Measurements from ENCODE around the gene NSMCE1. TPM values are rescaled to one million over a fixed set of nuclear protein-coding genes. Genes with fewer than 3 reads are reported as not detected.
"Not testable (repeated sequence)": the region's sequence is repeated elsewhere in the genome, so short reads cannot be mapped to it uniquely, and the experiment has no call there.

Gene NSMCE1
- total RNA-seq, 4 donors from 2014 or later: 22.4 to 92.4 (median 29.5) TPM

GRCh38 chr16:27202923-27203506 is 65.6 kb downstream of the NSMCE1 start:
- Histone ChIP-seq H3K9me3 (no peaks in the 10 kb centered on the region), H3K27me3 (no peaks in the 10 kb centered on the region), H3K27ac (peak overlapping the region; percentile 94 to 99 (median 98)), H3K4me1 (peaks cover 8 to 28% (median 11%) of the 10 kb centered on the region in 3 donors), H3K36me3 (no peaks in the 10 kb centered on the region), H3K4me3 (peak overlapping the region; percentile 60 to 85 (median 78))
- intact Hi-C loops (cut with DNase I): no loop called here
- 31 to 39% methylated on average over 12 to 17 of the region's 19 CpGs for WGBS, 2 donors
- peak; percentile 83 for DNase-seq
- peak in 1 of 6 experiments; percentile 4 for TF ChIP-seq CTCF (IDR thresholded peaks at IDR 0.05)
- no peak for TF ChIP-seq POLR2A (IDR thresholded peaks at IDR 0.05)

GRCh38 chr16:27200914-27201313 is 67.7 kb downstream of the NSMCE1 start:
- peaks cover 8 to 28% (median 11%) of the 10 kb centered on the region in 3 donors for H3K4me1 ChIP-seq
- H3K36me3 ChIP-seq; DNase-seq; intact Hi-C loops (cut with DNase I); H3K27ac ChIP-seq; H3K9me3 ChIP-seq; H3K4me3 ChIP-seq: not testable (repeated sequence)
- 86 to 88% methylated on average over 3 of the region's 3 CpGs for WGBS, 2 donors
- peaks cover 0 to 11% (median 0%) of the 10 kb centered on the region in 4 donors for H3K27me3 ChIP-seq

- Histone ChIP-seq H3K9me3 (no peaks in the 10 kb centered on the region), H3K27me3 (peaks cover 0 to 11% (median 0%) of the 10 kb centered on the region in 4 donors), H3K36me3 (no peaks in the 10 kb centered on the region), H3K4me3 (no peak overlapping the region), H3K4me1 (peaks cover 8 to 23% (median 9%) of the 10 kb centered on the region in 3 donors), H3K27ac (peak overlapping the region in 2 of 4 donors; percentile 52 to 70)
- DNase-seq: no peak
- intact Hi-C loops (cut with DNase I): no loop called here
- TF ChIP-seq POLR2A (IDR thresholded peaks at IDR 0.05): no peak
- WGBS, 2 donors: 40 to 57% methylated on average over 1 of the region's 1 CpG
These were observed 68.8 kb downstream of the NSMCE1 start for GRCh38 chr16:27199736-27200135.

GRCh38 chr16:27199235-27199586 is 69.4 kb downstream of the NSMCE1 start:
- Histone ChIP-seq H3K4me1 (peaks cover 4 to 17% (median 4%) of the 10 kb centered on the region in 3 donors), H3K9me3 (no peaks in the 10 kb centered on the region), H3K27me3 (peaks cover 0 to 11% (median 0%) of the 10 kb centered on the region in 4 donors), H3K36me3 (no peaks in the 10 kb centered on the region), H3K4me3 (no peak overlapping the region), H3K27ac (no peak overlapping the region)
- TF ChIP-seq POLR2A (IDR thresholded peaks at IDR 0.05): no peak
- TF ChIP-seq CTCF (IDR thresholded peaks at IDR 0.05): no peak
- WGBS, 2 donors: 74 to 92% methylated on average over 3 of the region's 3 CpGs
- intact Hi-C loops (cut with DNase I): no loop called here
- DNase-seq: no peak

GRCh38 chr16:27198451-27199234 is 69.9 kb downstream of the NSMCE1 start:
- Histone ChIP-seq H3K9me3 (no peaks in the 10 kb centered on the region), H3K4me1 (peaks cover 0 to 13% (median 4%) of the 10 kb centered on the region in 3 donors), H3K36me3 (no peaks in the 10 kb centered on the region), H3K4me3 (no peak overlapping the region), H3K27ac (no peak overlapping the region), H3K27me3 (peaks cover 0 to 11% (median 0%) of the 10 kb centered on the region in 4 donors)
- intact Hi-C loops (cut with DNase I): no loop called here
- TF ChIP-seq POLR2A (IDR thresholded peaks at IDR 0.05) (no peak), CTCF (IDR thresholded peaks at IDR 0.05) (no peak)
- 83 to 89% methylated on average over 12 of the region's 12 CpGs for WGBS, 2 donors
- DNase-seq: no peak

GRCh38 chr16:27197004-27197403 is 71.6 kb downstream of the NSMCE1 start:
- Histone ChIP-seq H3K27ac (no peak overlapping the region), H3K4me3 (no peak overlapping the region), H3K4me1 (peaks cover 0 to 5% (median 0%) of the 10 kb centered on the region in 3 donors), H3K36me3 (no peaks in the 10 kb centered on the region), H3K9me3 (no peaks in the 10 kb centered on the region), H3K27me3 (peaks cover 0 to 11% (median 0%) of the 10 kb centered on the region in 4 donors)
- 67 to 78% methylated on average over 4 of the region's 4 CpGs for WGBS, 2 donors
- intact Hi-C loops (cut with DNase I): no loop called here
- TF ChIP-seq POLR2A (IDR thresholded peaks at IDR 0.05): no peak
- no peak for DNase-seq

Data from esophagus squamous epithelium (tissue), 5 donors.